Skeletal muscle cell (primary cell): ENCODE data around the gene TMEFF1.
A peak's percentile ranks its signal among the peaks of the same experiment; 100 is the strongest.
"Not testable (repeated sequence)": the region's sequence is repeated elsewhere in the genome, so short reads cannot be mapped to it uniquely, and the experiment has no call there.

Experiments used
- DNase-seq: peaks from one replicate; pipeline ENCODE4 v3.0.0-alpha.2; 2010; ENCODE audit warnings: low read depth
- H3K4me3 ChIP-seq: 2 replicates; pipeline ENCODE4 v1.5.1; 2011; ENCODE audit warnings: low read depth, mild to moderate bottlenecking, control low read depth, low read length, moderate library complexity

Gene TMEFF1

GRCh38 chr9:100485196-100485595 is 12.2 kb downstream of the TMEFF1 start:
- H3K4me3 ChIP-seq: no peak overlapping the region
- no peak for DNase-seq

GRCh38 chr9:100486479-100487176 is 13.7 kb downstream of the TMEFF1 start:
- DNase-seq: no peak
- no peak overlapping the region for H3K4me3 ChIP-seq

GRCh38 chr9:100488177-100488576 is 15.2 kb downstream of the TMEFF1 start:
- H3K4me3 ChIP-seq: no peak overlapping the region
- DNase-seq: no peak

- no peak for DNase-seq
- H3K4me3 ChIP-seq: no peak overlapping the region
Measured at GRCh38 chr9:100489836-100490235, 16.9 kb downstream of the TMEFF1 start.

GRCh38 chr9:100492952-100493351 is 20.0 kb downstream of the TMEFF1 start:
- H3K4me3 ChIP-seq: no peak overlapping the region
- DNase-seq: peak; percentile 15

GRCh38 chr9:100498592-100498991 is 25.6 kb downstream of the TMEFF1 start:
- DNase-seq: no peak

GRCh38 chr9:100499460-100499859 is 26.5 kb downstream of the TMEFF1 start:
- no peak overlapping the region for H3K4me3 ChIP-seq
- DNase-seq: no peak

More at GRCh38 chr9:100498592-100498991, 25.6 kb downstream of the TMEFF1 start:
- no peak overlapping the region for H3K4me3 ChIP-seq

- no peak overlapping the region for H3K4me3 ChIP-seq
- DNase-seq: no peak
Measured at GRCh38 chr9:100499866-100500265, 26.9 kb downstream of the TMEFF1 start.

- DNase-seq: no peak
- H3K4me3 ChIP-seq: no peak overlapping the region
Measured at GRCh38 chr9:100505564-100506159, 32.7 kb downstream of the TMEFF1 start.

GRCh38 chr9:100507350-100507749 is 34.4 kb downstream of the TMEFF1 start:
- H3K4me3 ChIP-seq, DNase-seq: not testable (repeated sequence)

GRCh38 chr9:100511205-100511604 is 38.3 kb downstream of the TMEFF1 start:
- DNase-seq: no peak
- no peak overlapping the region for H3K4me3 ChIP-seq

GRCh38 chr9:100515578-100516494 is 42.9 kb downstream of the TMEFF1 start:
- DNase-seq: no peak
- no peak overlapping the region for H3K4me3 ChIP-seq

- H3K4me3 ChIP-seq: no peak overlapping the region
- DNase-seq: no peak
Measured at GRCh38 chr9:100521282-100521681, 48.3 kb downstream of the TMEFF1 start.

GRCh38 chr9:100525563-100525962 is 52.6 kb downstream of the TMEFF1 start:
- no peak for DNase-seq
- no peak overlapping the region for H3K4me3 ChIP-seq

GRCh38 chr9:100527180-100527794 is 54.3 kb downstream of the TMEFF1 start:
- not testable (repeated sequence) for DNase-seq, H3K4me3 ChIP-seq

GRCh38 chr9:100534401-100534800 is 61.5 kb downstream of the TMEFF1 start:
- H3K4me3 ChIP-seq: no peak overlapping the region
- no peak for DNase-seq

GRCh38 chr9:100540327-100540726 is 67.4 kb downstream of the TMEFF1 start:
- no peak for DNase-seq
- no peak overlapping the region for H3K4me3 ChIP-seq

- no peak overlapping the region for H3K4me3 ChIP-seq
- DNase-seq: no peak
Measured at GRCh38 chr9:100549048-100549447, 76.1 kb downstream of the TMEFF1 start.

GRCh38 chr9:100554935-100555401 is 82.0 kb downstream of the TMEFF1 start:
- peak; percentile 41 for DNase-seq
- no peak overlapping the region for H3K4me3 ChIP-seq

- H3K4me3 ChIP-seq: no peak overlapping the region
- no peak for DNase-seq
Measured at GRCh38 chr9:100555471-100555870, 82.5 kb downstream of the TMEFF1 start.
